ENCODE data around the gene PPOX. TPM values are rescaled to one million over a fixed set of nuclear protein-coding genes. Genes with fewer than 3 reads are reported as not detected.

PPOX gene
- total RNA-seq, 3 donors from 2014 or later = 15.0 to 21.9 (median 16.3) TPM

- intact Hi-C loops (cut with DNase I, micrococcal nuclease) = loop anchor here in 1 of 2 donors (10.0 kb wide), 1 partner anchor 189 kb away; no protein-coding TSS in a partner anchor
- Histone ChIP-seq H3K4me1 (ENCODE audit: low read depth) (peaks cover 4% of the 10 kb centered on the region), H3K9me3 (no peaks in the 10 kb centered on the region), H3K4me3 (no peak overlapping the region), H3K36me3 (ENCODE audit: low read depth) (no peaks in the 10 kb centered on the region)
- no peak for DNase-seq
- TF ChIP-seq CTCF (IDR thresholded peaks at IDR 0.05) = no peak
- no peak for ATAC-seq
These were observed 29.9 kb downstream of the PPOX start for GRCh38 chr1:161196111-161196510.

- Histone ChIP-seq H3K36me3 (ENCODE audit: low read depth) (no peaks in the 10 kb centered on the region), H3K4me3 (no peak overlapping the region), H3K4me1 (ENCODE audit: low read depth) (peaks cover 10% of the 10 kb centered on the region), H3K9me3 (no peaks in the 10 kb centered on the region)
- DNase-seq (peak in 1 of 3 donors; percentile 62), ATAC-seq (no peak)
- intact Hi-C loops (cut with DNase I, micrococcal nuclease) = loop anchor here in 1 of 2 donors (10.0 kb wide), 1 partner anchor 188 kb away; no protein-coding TSS in a partner anchor
- no peak for TF ChIP-seq CTCF (IDR thresholded peaks at IDR 0.05)
These were observed 30.6 kb downstream of the PPOX start for GRCh38 chr1:161196521-161197451.

GRCh38 chr1:161197560-161198193 is 31.5 kb downstream of the PPOX start:
- Histone ChIP-seq H3K36me3 (ENCODE audit: low read depth) (no peaks in the 10 kb centered on the region), H3K9me3 (no peaks in the 10 kb centered on the region), H3K4me3 (no peak overlapping the region), H3K4me1 (ENCODE audit: low read depth) (peaks cover 13% of the 10 kb centered on the region)
- DNase-seq = no peak
- intact Hi-C loops (cut with DNase I, micrococcal nuclease) = loop anchor here in 1 of 2 donors (10.0 kb wide), 1 partner anchor 187 kb away; no protein-coding TSS in a partner anchor
- ATAC-seq = no peak
- TF ChIP-seq CTCF (IDR thresholded peaks at IDR 0.05) = no peak

GRCh38 chr1:161198194-161198896 is 32.1 kb downstream of the PPOX start:
- H3K4me1 ChIP-seq (ENCODE audit: low read depth) = peaks cover 17% of the 10 kb centered on the region
- intact Hi-C loops (cut with DNase I, micrococcal nuclease) = loop anchor here in 1 of 2 donors (10.0 kb wide), 1 partner anchor 186 kb away; no protein-coding TSS in a partner anchor
- H3K4me3 ChIP-seq = no peak overlapping the region

More at GRCh38 chr1:161198194-161198896, 32.1 kb downstream of the PPOX start:
- TF ChIP-seq CTCF (IDR thresholded peaks at IDR 0.05) = no peak
- DNase-seq = no peak
- no peak for ATAC-seq
- no peaks in the 10 kb centered on the region for H3K9me3 ChIP-seq
- no peaks in the 10 kb centered on the region for H3K36me3 ChIP-seq (ENCODE audit: low read depth)

Measured in mucosa of descending colon (tissue), 3 donors.